ENCODE results near the gene SPRR2D. TPM values are rescaled to one million over a fixed set of nuclear protein-coding genes. Genes with fewer than 3 reads are reported as not detected.
"Not testable (repeated sequence)": the region's sequence is repeated elsewhere in the genome, so short reads cannot be mapped to it uniquely, and the experiment has no call there.

SPRR2D gene
- total RNA-seq, 6 donors from 2014 or later, result 0.40 TPM; not detected in 5

- no peak within 1 kb of the TSS for H3K27ac ChIP-seq
- no peak for TF ChIP-seq EP300 (IDR thresholded peaks at IDR 0.05)
- no peak for TF ChIP-seq POLR2A (IDR thresholded peaks at IDR 0.05)
- no peak for TF ChIP-seq POLR2AphosphoS5 (IDR thresholded peaks at IDR 0.05)
- no peak for TF ChIP-seq CTCF (IDR thresholded peaks at IDR 0.05)
- ATAC-seq (ENCODE audit: low FRiP score in 2 of 2), result no peak
- no peak for DNase-seq
- no peak within 1 kb of the TSS for H3K4me3 ChIP-seq
- H3K36me3 ChIP-seq, result no peaks in the 10 kb centered on the region
- no peaks in the 10 kb centered on the region for H3K9me3 ChIP-seq
- H3K27me3 ChIP-seq, result no peaks in the 10 kb centered on the region
- WGBS, 2 donors, result 64 to 66% methylated on average over 2 of the region's 2 CpGs
- no peaks in the 10 kb centered on the region for H3K4me1 ChIP-seq
Observed at GRCh38 chr1:153057375-153057774, 16.5 kb upstream of the SPRR2D start, which contains the start of gene SPRR2A. TSS of gene SPRR2A (minus strand) at chr1:153057512. CDS start at chr1:153056735, 777 bp downstream.

- H3K27ac ChIP-seq; H3K27me3 ChIP-seq; H3K9me3 ChIP-seq; DNase-seq; H3K36me3 ChIP-seq; H3K4me3 ChIP-seq; ATAC-seq (ENCODE audit: low FRiP score in 2 of 2); H3K4me1 ChIP-seq: not testable (repeated sequence)
- WGBS, 2 donors, result 52 to 57% methylated on average over 3 of the region's 3 CpGs
Observed at GRCh38 chr1:153056111-153056510, 15.2 kb upstream of the SPRR2D start.

GRCh38 chr1:153049211-153049610 is 8.3 kb upstream of the SPRR2D start:
- TF ChIP-seq EP300 (IDR thresholded peaks at IDR 0.05), result no peak
- no peak for TF ChIP-seq POLR2A (IDR thresholded peaks at IDR 0.05)
- TF ChIP-seq POLR2AphosphoS5 (IDR thresholded peaks at IDR 0.05), result no peak
- no peak for TF ChIP-seq CTCF (IDR thresholded peaks at IDR 0.05)

GRCh38 chr1:153035211-153035610 is 5.7 kb downstream of the SPRR2D start:
- ATAC-seq (ENCODE audit: low FRiP score in 2 of 2) (no peak), DNase-seq (no peak)
- Histone ChIP-seq H3K36me3 (no peaks in the 10 kb centered on the region), H3K27ac (no peak overlapping the region), H3K9me3 (no peaks in the 10 kb centered on the region), H3K4me3 (no peak overlapping the region), H3K27me3 (no peaks in the 10 kb centered on the region), H3K4me1 (no peaks in the 10 kb centered on the region)
- 70 to 89% methylated on average over 1 of the region's 1 CpG for WGBS, 2 donors
- TF ChIP-seq POLR2A (IDR thresholded peaks at IDR 0.05) (no peak), EP300 (IDR thresholded peaks at IDR 0.05) (no peak), CTCF (IDR thresholded peaks at IDR 0.05) (no peak)

More at GRCh38 chr1:153049211-153049610, 8.3 kb upstream of the SPRR2D start:
- WGBS, 2 donors, result 71 to 83% methylated on average over 1 of the region's 2 CpGs
- Histone ChIP-seq H3K9me3 (no peaks in the 10 kb centered on the region), H3K27me3 (no peaks in the 10 kb centered on the region), H3K36me3 (no peaks in the 10 kb centered on the region), H3K4me1 (no peaks in the 10 kb centered on the region), H3K27ac (no peak overlapping the region), H3K4me3 (no peak overlapping the region)
- ATAC-seq (ENCODE audit: low FRiP score in 2 of 2) (peak in 1 of 2 donors; percentile 49), DNase-seq (peak in 1 of 2 donors; percentile 6)

GRCh38 chr1:153032677-153033308 is 8.1 kb downstream of the SPRR2D start:
- DNase-seq (peak in 1 of 2 donors; percentile 51), ATAC-seq (ENCODE audit: low FRiP score in 2 of 2) (peak; percentile 43 to 62)
- Histone ChIP-seq H3K27ac (no peak overlapping the region), H3K27me3 (no peaks in the 10 kb centered on the region), H3K36me3 (no peaks in the 10 kb centered on the region), H3K4me1 (no peaks in the 10 kb centered on the region), H3K4me3 (no peak overlapping the region), H3K9me3 (no peaks in the 10 kb centered on the region)
- 54 to 61% methylated on average over 3 of the region's 3 CpGs for WGBS, 2 donors
- TF ChIP-seq EP300 (IDR thresholded peaks at IDR 0.05) (no peak), CTCF (IDR thresholded peaks at IDR 0.05) (no peak), POLR2A (IDR thresholded peaks at IDR 0.05) (no peak), POLR2AphosphoS5 (IDR thresholded peaks at IDR 0.05) (no peak)
